ENCODE results near the gene ACACA.

GRCh38 chr17:37167756-37168155 lies 238.9 kb downstream of the ACACA start:
- TF ChIP-seq LEF1 (IDR thresholded peaks at IDR 0.05; ENCODE audit: borderline replicate concordance): no peak
- TF ChIP-seq FOXK2 (IDR thresholded peaks at IDR 0.05): no peak
- no peak for TF ChIP-seq ARNT (IDR thresholded peaks at IDR 0.05)
- TF ChIP-seq FOXA1 (IDR thresholded peaks at IDR 0.05): no peak
- no peak for TF ChIP-seq ELF4 (IDR thresholded peaks at IDR 0.05)
- no peak for TF ChIP-seq PKNOX1 (IDR thresholded peaks at IDR 0.05)

All from HEK293T (cell line).